Measurements from ENCODE around the gene KSR2. TPM values are rescaled to one million over a fixed set of nuclear protein-coding genes. Genes with fewer than 3 reads are reported as not detected.

The KSR2 gene
- total RNA-seq, 4 donors from 2014 or later, result 0.02 to 0.10 TPM; not detected in 2

GRCh38 chr12:117718559-117718958 lies 250.2 kb downstream of the KSR2 start:
- DNase-seq, result no peak
- Histone ChIP-seq H3K9me3 (no peaks in the 10 kb centered on the region), H3K4me1 (peaks cover 0 to 8% of the 10 kb centered on the region in 2 donors), H3K27me3 (no peaks in the 10 kb centered on the region), H3K4me3 (no peak overlapping the region), H3K36me3 (no peaks in the 10 kb centered on the region), H3K27ac (no peak overlapping the region)
- ATAC-seq, result no peak
- intact Hi-C loops (cut with DNase I; ENCODE audit: low total_unique reads), result no loop called here
- no peak for TF ChIP-seq CTCF (IDR thresholded peaks at IDR 0.05 in 4 of 5, conservative IDR thresholded peaks at IDR 0.05 in 1 of 5)
- TF ChIP-seq POLR2A (IDR thresholded peaks at IDR 0.05), result no peak
- in situ Hi-C loops (cut with MboI; ENCODE audit: low sequenced_read_pairs in 4 of 4), result no loop called here

GRCh38 chr12:117718141-117718540 lies 250.6 kb downstream of the KSR2 start:
- H3K4me1 ChIP-seq, result peaks cover 0 to 8% of the 10 kb centered on the region in 2 donors
- intact Hi-C loops (cut with DNase I; ENCODE audit: low total_unique reads), result no loop called here
- H3K36me3 ChIP-seq, result no peaks in the 10 kb centered on the region
- TF ChIP-seq CTCF (IDR thresholded peaks at IDR 0.05 in 4 of 5, conservative IDR thresholded peaks at IDR 0.05 in 1 of 5), result no peak
- no peak for TF ChIP-seq POLR2A (IDR thresholded peaks at IDR 0.05)
- H3K27me3 ChIP-seq, result no peaks in the 10 kb centered on the region
- ATAC-seq, result no peak
- H3K27ac ChIP-seq, result no peak overlapping the region
- H3K4me3 ChIP-seq, result no peak overlapping the region
- in situ Hi-C loops (cut with MboI; ENCODE audit: low sequenced_read_pairs in 4 of 4), result no loop called here
- DNase-seq, result no peak
- no peaks in the 10 kb centered on the region for H3K9me3 ChIP-seq

GRCh38 chr12:117714203-117714602 lies 254.6 kb downstream of the KSR2 start:
- TF ChIP-seq POLR2A (IDR thresholded peaks at IDR 0.05), result no peak
- TF ChIP-seq CTCF (IDR thresholded peaks at IDR 0.05 in 4 of 5, conservative IDR thresholded peaks at IDR 0.05 in 1 of 5), result no peak
- no peak for ATAC-seq

GRCh38 chr12:117710121-117710520 lies 258.7 kb downstream of the KSR2 start:
- Histone ChIP-seq H3K4me3 (no peak overlapping the region), H3K4me1 (no peaks in the 10 kb centered on the region), H3K27me3 (no peaks in the 10 kb centered on the region), H3K36me3 (no peaks in the 10 kb centered on the region), H3K9me3 (no peaks in the 10 kb centered on the region), H3K27ac (no peak overlapping the region)
- in situ Hi-C loops (cut with MboI; ENCODE audit: low sequenced_read_pairs in 4 of 4), result no loop called here
- DNase-seq, result no peak
- intact Hi-C loops (cut with DNase I; ENCODE audit: low total_unique reads), result no loop called here
- TF ChIP-seq POLR2A (IDR thresholded peaks at IDR 0.05) (no peak), CTCF (IDR thresholded peaks at IDR 0.05 in 4 of 5, conservative IDR thresholded peaks at IDR 0.05 in 1 of 5) (no peak)
- ATAC-seq, result no peak

More at GRCh38 chr12:117714203-117714602, 254.6 kb downstream of the KSR2 start:
- DNase-seq, result no peak
- Histone ChIP-seq H3K36me3 (no peaks in the 10 kb centered on the region), H3K4me1 (peaks cover 0 to 8% of the 10 kb centered on the region in 2 donors), H3K9me3 (no peaks in the 10 kb centered on the region), H3K27ac (no peak overlapping the region), H3K27me3 (no peaks in the 10 kb centered on the region), H3K4me3 (no peak overlapping the region)
- in situ Hi-C loops (cut with MboI; ENCODE audit: low sequenced_read_pairs in 4 of 4) (no loop called here), intact Hi-C loops (cut with DNase I; ENCODE audit: low total_unique reads) (no loop called here)

- no peak overlapping the region for H3K4me3 ChIP-seq
- no peak for ATAC-seq
- no peak overlapping the region for H3K27ac ChIP-seq
- TF ChIP-seq CTCF (IDR thresholded peaks at IDR 0.05 in 4 of 5, conservative IDR thresholded peaks at IDR 0.05 in 1 of 5) (no peak), POLR2A (IDR thresholded peaks at IDR 0.05) (no peak)
- no peak for DNase-seq
- intact Hi-C loops (cut with DNase I; ENCODE audit: low total_unique reads) (no loop called here), in situ Hi-C loops (cut with MboI; ENCODE audit: low sequenced_read_pairs in 4 of 4) (no loop called here)
- no peaks in the 10 kb centered on the region for H3K9me3 ChIP-seq
- H3K36me3 ChIP-seq, result no peaks in the 10 kb centered on the region
- no peaks in the 10 kb centered on the region for H3K27me3 ChIP-seq
- no peaks in the 10 kb centered on the region for H3K4me1 ChIP-seq
Observed at GRCh38 chr12:117707861-117708260, 260.9 kb downstream of the KSR2 start.

Data from gastrocnemius medialis (tissue), 4 donors.